NCI-H2171 treated with DMSO at 0.1 percent for 48 hours (cell line): ENCODE results near the gene HOXB2.

Experiments used
- DNase-seq: peaks from one replicate; lab custom pipeline; 2025; lab: John Stamatoyannopoulos, UW

Gene HOXB2

DNA sequence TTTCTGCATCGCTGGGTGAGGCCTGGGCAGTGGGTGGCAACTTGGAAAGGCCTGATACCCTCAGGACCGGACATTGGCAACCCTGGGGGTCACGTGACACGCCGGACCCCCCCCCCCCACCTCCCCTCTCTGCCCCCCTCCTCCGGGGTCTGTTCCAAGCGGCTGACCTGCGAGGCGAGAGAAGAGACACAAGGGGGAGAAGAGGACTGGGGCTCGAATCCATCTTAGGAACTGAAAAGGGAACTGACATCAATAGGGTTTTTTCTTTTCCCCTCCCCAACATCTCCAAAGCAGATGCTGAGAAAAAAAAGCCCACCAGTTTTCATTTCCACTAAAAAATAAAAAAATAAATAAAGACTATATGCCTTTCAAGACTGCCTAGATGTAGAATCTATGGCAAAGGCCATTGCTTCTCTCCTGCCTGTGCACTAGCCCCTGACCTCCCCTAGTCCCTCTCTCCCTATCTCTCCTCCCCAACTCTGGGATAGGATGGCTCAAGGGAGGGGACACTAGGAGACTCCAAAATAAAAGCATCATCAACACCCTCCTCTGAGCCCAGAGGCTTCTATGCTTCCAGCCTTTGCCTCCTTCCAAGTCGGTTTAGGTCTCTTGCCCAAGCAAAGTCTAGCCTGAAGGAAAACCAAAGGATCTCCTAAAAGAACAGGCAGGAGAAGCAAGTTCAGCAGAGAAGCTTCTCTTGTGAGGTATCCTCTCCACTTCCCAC lies 7.7 kb upstream of the HOXB2 start:
- no peak for DNase-seq

DNA sequence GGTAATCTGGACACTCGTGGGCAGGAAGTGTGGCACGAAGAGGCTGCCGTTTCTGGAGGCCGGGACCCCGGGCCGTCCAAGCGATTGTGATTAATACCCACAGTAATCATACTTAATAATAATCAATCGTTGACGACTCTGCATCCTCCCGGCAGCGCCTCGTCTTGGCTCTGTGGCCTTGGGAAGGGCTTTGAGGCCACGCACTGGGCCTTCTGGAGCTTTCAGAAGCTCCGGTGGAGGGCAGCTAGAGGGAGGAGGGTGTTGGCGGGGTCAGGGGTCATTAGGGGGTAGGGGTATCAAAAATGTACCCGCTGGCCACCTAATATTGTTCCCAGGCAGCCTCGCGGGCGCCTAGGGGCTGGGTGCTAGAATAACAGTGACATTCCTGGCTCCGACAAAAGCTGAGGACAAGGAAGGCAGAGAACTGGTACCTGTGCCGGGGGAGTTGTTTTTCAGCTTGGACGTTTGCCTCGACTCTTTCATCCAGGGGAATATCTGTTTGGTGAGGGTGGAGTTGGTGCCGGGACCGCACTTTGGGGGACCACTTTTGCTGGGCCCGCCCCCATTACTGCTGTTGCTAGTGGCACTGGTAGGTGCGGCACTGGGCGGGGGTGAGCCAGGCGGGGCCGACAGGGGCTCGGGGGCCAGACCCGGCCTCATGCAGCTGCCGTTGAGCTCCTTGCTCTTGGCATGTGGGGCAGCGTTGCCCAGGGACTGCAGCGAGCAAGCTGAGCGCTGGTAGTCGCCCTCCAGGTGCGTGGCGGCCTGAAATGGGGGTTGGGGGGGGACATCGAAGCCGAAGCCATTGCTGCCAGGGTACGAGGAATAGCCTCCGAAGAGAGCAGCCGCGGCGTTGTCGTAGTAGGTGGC lies 6.9 kb upstream of the HOXB2 start:
- DNase-seq, result no peak

DNA sequence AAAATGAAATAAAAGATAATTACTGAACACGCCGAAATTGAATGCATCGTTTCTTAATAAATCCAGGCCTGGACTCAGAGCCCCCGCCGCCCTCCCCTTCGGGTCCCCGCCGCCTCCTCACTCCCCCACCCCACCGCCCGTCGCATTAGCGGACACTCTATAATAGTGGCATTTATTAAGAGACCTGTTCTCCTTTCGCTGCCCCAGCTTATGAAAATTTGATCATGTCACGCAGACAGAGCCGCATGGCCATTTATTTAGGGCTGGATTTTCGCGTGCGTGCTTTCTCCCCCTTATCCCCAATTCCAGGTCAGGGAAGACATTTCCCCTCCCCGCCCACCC lies 6.3 kb upstream of the HOXB2 start:
- DNase-seq, result no peak

GRCh38 chr17:48550502-48551213 lies 5.7 kb upstream of the HOXB2 start:
- DNase-seq, result no peak

DNA sequence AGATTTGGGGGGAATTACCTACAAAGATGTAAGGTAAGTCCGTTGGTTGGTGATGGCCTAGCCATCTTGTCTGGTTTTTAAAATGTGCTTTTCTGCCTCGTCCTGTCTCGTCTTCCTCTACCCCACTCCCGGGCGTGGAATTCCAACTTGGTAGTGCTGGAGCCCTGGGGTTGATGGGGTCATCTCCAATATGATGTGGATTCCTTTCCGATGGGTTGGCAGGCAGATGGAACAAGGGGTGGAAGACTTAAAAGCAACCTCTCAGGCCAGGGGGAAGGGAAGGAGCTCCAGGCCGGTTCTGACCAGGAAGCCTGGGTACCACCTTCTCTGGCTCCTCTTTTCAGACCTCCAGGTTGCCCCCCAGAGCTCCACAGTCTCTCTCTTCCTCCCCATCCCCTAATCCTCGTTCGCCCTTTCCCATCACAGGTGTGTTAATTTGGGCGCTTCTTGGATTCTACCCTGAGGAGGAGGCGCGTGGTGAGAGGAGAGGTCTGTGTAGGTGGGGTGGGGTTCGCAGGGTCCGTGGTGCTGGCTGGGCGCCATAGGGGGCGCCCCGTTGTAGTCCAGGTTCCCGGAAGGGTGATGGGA lies 5.1 kb upstream of the HOXB2 start:
- DNase-seq, result no peak

DNA sequence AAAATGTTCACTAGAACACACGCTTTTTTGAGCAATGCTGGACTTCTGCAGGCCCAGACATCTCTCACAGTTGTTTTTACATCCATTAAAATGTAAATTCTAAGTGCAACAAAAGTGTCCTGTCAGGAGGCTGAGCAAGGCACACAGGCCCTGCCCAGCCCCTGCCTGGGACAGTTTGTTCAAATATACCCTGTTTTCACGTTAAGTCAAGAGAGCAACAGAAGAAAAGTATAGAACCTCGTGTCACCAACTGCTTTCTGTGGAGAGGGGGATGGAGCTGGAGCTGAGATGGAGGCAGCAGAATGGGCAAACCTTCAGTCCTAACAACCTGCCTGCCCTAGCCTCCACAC lies 4.3 kb upstream of the HOXB2 start:
- no peak for DNase-seq

- no peak for DNase-seq
Measured at GRCh38 chr17:48548523-48549280, 3.8 kb upstream of the HOXB2 start.

DNA sequence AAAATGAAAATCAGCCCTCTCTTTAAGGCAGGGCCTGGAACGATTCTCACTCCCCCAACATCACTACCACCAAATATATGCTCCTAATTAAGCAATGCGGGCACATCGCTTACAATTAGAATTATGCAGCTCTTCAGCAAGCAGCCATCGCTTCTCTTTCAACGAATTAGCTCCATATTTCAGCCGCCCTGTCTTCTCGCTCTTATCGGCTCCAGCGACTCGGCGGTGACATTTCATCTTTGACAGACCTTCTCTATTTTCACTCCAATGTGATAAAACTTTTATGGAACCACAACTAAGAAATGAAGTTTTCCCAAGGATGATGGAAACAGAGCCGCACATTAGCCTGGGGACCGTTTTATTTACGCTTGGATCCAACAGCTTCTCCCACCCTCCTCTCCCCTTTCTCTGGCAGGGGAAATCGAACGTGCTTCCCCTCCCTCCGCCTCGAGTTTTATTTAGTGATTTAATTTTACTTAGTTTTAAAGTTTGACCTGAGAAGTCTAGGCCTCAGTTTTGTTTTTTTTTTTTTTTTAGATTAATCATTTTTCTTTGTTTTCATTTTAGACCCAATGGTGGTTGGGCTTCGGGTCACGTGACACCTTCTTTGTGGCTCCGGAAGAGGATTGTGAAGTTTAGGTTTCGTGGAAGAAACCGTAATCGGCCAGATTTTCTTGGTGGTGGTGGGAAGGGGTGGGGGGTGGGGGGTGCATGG lies 3.1 kb upstream of the HOXB2 start:
- no peak for DNase-seq

DNA sequence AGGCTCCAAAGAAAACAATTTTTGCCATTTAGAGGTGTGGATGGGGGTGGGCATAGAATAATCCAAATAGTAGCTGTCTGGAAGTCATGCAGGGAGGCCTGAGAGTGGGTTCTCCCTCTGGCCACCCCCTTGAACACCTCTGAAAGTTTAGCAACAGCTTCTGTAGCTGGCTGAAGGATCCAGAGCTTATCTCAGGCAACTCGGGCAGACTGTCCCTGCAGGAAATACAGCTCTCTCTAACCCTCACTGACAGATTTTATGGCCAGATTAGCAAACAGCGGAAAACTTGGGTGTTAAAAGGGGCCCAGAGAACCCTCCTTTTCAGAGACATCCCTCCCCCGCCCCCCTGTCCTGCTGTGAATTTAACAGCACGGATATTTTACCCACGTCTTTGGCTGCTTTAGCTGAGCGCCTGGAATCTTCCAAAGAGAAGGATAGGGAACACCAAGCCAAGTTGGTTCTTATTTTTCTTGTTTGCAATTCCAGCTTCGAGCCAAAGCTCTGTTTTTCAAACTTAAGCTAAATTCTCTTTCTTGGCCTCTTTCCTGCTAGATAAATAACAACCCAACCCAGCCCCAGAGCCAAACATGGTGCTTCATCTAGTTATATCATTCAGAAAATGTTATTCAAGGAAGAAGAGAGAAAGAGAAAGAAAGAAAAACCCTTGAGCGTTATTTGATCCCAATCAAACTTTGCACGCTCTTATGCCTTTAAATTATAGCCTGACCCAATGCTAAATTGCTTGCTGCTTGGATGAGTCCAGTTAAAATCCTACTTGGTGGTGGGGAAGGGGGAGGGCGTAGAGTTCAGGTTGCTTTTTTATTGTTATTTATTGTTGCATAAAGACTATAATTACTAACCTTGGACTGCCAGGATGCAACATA lies 2.3 kb upstream of the HOXB2 start:
- DNase-seq, result no peak

GRCh38 chr17:48546137-48546923 lies 1.4 kb upstream of the HOXB2 start:
- DNase-seq, result no peak

DNA sequence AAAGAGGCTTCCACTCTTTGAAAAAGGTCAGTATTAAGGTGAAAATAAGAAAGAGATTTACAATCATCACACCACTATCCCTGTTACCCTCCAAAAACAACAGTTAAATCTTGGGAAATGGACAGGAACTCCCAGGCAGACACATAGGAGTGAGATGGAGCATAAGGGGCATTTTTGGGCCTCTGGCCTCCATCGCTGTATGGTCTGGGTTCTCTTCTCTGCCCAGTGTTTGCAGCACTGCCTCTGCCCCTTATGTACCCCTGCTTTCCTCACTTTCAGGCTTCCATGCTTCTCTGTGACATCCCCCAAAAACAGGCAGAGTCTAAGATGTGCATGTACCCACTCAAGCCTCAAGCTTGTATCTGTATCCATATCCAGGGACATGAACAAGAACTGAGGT lies 630 bp upstream of the HOXB2 start:
- DNase-seq, result no peak

GRCh38 chr17:48544349-48545021 lies 424 bp downstream of the HOXB2 start:
- DNase-seq, result no peak

DNA sequence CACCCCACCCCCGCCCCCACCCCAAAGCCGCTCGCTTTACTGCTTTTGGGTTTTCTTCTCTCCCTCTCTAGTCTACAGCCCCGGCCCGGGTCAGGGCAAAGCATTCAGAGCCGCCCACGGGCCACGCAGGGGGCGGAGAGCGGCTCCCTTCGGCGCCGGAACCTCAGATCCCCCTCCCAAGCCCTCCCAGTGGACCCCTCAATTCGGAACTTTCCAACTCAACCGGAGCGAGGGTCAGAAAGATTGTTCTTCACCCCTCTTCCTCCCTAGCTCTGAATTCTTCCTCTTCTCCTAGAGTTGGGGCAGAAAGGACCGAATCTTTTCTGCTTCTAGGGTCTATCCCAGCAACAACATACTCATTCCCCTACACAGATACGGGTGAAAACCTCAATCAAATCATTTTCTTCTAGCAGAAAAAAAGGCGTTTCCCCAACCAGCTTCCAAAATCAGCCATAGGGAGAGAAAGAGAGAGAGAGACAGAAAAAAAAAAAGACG lies 1.0 kb downstream of the HOXB2 start:
- DNase-seq, result no peak

DNA sequence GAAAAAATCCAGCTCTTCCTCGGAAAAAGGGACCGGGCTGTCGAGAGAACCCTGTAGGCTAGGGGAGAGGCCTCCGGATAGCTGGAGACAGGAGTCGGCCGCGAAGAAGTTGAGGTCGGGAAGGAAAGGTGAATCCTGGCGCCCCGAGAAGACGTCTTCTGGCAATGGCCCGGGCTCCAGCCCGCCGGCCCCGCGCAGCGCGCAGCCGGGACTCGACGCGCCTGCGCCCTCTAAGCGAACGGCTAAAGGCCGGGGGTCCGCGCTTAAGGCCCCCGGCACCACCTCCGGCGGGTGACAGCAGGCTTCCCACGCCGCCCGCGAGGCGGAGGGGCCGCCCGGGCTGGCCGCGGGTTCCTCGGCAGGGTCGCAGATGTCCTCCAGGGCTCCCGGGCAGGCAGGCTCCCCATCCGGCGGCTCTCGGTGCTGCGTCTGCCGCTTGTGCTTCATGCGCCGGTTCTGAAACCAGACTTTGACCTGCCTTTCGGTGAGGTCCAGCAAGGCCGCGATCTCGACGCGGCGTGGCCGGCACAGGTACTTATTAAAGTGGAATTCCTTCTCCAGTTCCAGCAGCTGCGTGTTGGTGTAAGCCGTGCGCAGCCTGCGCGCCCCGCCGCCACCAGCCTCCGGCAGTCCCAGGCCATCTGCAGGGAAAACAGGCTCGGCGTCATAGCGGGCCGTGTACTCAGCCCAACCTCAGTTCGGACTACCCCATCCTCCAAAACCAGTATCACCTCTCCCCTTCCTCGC lies 1.6 kb downstream of the HOXB2 start:
- DNase-seq, result no peak

DNA sequence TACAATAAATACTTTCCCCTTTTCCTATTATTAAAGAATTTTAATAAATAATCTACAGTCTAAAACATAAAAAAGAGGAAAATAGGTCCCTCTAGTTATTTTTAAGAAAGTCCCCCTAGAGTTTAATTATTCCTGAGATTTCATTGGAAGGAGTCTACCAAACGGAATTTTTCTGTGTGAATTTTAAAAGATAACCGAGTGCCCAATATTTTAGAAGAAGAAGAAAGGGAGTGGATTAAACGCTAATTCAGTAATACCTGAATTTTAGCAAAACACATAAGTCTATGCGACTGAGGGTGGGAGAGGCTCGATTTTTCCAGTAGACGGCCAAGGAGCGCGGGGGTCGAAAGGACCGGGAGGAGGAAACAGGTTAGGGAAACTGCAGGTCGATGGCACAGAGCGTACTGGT lies 2.2 kb downstream of the HOXB2 start:
- no peak for DNase-seq

DNA sequence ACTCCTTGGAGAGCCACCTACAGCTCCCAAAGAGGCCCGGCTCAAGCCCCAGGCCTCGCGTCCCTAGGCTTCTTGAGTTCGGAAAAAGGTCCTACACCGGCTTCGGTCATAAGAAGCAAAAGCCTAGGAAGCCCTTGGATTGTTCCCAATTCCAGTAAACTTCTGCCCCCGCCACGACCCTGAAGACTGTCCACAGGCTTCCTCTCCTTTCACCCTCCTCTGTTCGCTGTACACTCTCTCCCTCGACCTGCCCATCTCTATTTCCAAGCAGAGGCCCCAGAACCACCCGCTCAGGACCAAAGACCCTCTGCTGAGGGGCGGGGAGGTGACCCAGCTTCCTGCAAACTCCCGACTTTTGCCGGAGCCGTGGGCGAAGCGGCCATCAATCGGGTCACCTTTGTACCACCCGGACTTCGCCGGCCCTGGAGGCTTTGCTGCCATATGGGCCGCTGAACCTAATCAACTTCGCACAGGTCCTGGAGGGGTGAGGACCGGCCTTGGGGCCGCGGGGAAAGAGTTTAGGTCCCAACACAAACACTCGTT lies 2.7 kb downstream of the HOXB2 start:
- DNase-seq, result no peak

DNA sequence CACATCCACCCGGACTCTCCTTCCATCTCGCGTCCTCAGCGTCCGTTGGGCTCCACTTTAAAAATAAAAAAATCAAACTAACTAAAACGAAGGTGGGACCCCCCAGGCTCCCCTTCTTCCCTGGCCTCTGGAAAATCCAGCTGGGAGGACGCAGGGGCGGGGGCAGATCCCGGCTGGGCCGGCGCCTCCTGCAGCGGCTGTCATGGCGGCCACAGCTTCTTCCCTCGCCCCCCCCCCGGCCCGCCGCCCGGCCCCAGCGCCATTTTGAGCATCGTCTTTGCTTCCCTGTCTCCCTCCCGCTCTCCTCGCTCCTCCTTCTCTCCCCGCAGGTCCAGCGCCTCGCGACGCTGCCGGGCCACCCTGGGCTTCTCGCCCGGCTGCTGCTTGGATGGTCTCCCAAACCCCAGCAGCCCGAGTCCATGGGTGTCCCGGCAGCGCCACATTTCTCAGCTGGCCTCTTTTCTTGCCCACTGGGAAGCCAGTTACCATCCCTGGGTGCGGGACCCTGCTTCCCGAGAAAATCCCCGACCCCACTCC lies 3.3 kb downstream of the HOXB2 start:
- no peak for DNase-seq
